Memory B cell (primary cell): ENCODE measurements around the gene ADI1.
A peak's percentile ranks its signal among the peaks of the same experiment; 100 is the strongest.

Experiments used
- ATAC-seq: fragments of 150-1000 bp; cut with Tn5 transposase; 2 replicates; pipeline ENCODE4 v1.10.0; 2021; ENCODE audit warnings: low read depth, mild to moderate bottlenecking, moderate library complexity
- DNase-seq, 2 donors: peaks; one replicate each; pipeline ENCODE4 v3.0.0; 2022; ENCODE audit warnings: low spot score in 2 of 2
- H3K27ac Mint-ChIP-seq: one replicate; pipeline ENCODE4 v1.8.0; 2022; ENCODE audit warnings: mild to moderate bottlenecking, moderate library complexity, mixed read lengths
- H3K27me3 Mint-ChIP-seq: one replicate; pipeline ENCODE4 v1.8.0; 2022; ENCODE audit warnings: mixed read lengths
- H3K36me3 Mint-ChIP-seq: one replicate; pipeline ENCODE4 v1.8.0; 2022; ENCODE audit warnings: mild to moderate bottlenecking, mixed read lengths
- H3K4me1 Mint-ChIP-seq: one replicate; pipeline ENCODE4 v1.8.0; 2022; ENCODE audit warnings: mixed read lengths
- H3K4me3 Mint-ChIP-seq: one replicate; pipeline ENCODE4 v1.8.0; 2022; ENCODE audit warnings: mild to moderate bottlenecking, moderate library complexity, mixed read lengths
- H3K9me3 Mint-ChIP-seq: one replicate; pipeline ENCODE4 v1.8.0; 2022; ENCODE audit warnings: mixed read lengths

The ADI1 gene

DNA sequence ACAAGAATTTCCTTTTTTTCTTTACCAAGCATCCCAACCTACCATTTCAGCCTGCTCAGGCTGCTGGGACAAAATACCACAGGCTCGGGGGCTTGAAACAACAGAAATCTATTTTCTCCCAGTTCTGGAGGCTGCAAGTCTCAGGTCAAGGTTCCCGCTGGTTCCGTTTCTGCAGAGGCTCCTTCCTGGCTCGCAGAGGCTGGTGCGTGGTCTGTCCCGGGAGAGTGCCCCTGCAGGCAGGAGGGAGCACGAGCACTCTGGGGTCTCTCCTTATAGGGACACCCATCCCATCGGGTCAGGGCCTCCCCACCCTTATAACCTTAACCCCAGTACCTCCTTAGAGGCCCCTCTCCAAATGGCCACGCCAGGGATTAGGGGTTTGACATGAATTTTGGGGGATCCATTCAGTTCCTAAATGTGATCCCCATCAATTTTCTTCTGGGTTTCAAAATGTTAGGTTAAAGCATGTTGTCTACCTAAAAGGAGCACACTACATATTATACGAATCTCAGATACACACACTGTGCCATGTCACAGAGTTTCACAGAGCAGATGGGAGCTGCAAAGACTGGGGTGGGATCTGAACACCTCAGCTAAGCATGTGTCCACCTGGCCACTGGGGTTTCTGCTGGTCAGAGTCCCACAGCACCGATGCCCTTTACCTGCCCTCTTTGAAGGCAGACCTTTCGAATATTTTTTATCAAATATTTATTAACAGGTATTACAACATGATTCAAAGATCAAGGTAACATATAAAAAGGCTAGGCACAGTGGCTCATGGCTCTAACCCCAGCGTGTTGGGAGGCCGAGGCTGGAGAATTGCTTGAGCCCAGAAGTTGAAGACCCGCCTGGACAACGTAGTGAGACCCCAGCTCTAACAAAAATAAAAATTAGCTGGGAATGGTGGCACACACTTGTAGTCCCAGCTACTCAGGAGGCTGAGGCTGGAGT, 17.6 kb upstream of the ADI1 start:
- H3K27me3 Mint-ChIP-seq: no peaks in the 10 kb centered on the region
- peak overlapping the region; percentile 56 for H3K27ac Mint-ChIP-seq
- H3K36me3 Mint-ChIP-seq: peaks cover 4% of the 10 kb centered on the region
- H3K4me3 Mint-ChIP-seq: peak overlapping the region; percentile 74
- peaks cover 14% of the 10 kb centered on the region for H3K4me1 Mint-ChIP-seq
- DNase-seq (no peak), ATAC-seq (peak; percentile 44)
- H3K9me3 Mint-ChIP-seq: no peaks in the 10 kb centered on the region

DNA sequence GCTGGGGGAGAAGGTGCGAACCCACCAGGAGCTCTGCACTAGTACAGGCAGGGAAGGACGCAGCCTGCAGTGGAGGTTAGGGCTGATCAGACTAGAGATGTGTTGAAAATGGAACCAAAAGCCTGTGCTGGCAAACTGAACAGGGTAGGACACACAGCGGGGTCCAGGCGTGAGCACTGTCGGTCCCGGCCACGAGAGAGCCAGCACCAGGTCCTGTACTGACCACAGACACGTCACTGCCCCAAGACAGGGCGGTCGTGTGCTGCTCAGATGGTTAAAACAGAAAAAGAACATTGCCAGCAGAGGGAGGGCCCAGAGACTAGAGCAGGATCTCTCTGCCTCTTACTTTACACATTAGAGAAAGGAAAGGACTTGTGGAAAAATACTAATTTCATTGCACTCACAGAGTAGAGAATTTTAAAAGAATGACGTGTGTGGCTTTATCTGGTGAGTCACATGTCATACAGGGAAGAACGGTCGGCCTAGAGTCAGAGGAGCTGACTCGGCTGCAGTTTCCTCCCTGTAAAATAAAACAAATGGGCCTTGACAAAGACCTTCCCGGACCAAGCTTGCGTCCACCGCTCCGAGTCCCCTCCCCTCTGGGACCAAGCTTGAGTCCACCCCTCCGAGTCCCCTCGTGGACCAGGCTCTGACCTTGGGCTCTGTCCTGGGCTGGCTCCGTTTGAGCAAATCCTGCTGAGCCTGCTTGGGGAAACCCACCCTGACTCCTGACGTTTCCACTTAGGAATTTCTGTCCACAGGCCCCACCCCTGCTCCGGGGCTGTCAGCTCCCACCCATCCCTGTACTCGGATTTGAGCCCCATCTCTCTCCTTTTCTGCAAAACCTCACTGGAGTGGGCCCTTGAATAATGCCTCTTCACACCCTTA, 16.7 kb upstream of the ADI1 start:
- Mint-ChIP-seq H3K4me3 (peak overlapping the region; percentile 74), H3K27me3 (no peaks in the 10 kb centered on the region)

DNA sequence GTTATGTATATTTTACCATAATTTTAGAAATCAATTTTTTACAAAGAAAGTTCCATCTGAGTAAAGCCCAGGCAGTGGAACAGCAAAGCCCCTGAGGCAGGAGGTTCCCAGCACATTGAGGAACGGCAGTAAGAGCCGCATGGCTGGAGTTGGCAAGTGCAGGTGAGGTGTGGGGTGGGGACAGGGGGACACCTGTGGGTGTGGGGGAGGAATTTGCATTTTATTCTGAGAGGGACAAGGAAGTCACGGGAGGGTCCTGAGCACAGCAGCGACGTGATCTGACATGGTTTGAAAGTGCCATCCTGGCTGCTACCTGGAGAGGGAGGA, 16.1 kb upstream of the ADI1 start:
- peak overlapping the region; percentile 92 for H3K27ac Mint-ChIP-seq
- DNase-seq (no peak), ATAC-seq (peak; percentile 66)
- H3K9me3 Mint-ChIP-seq: no peaks in the 10 kb centered on the region
- H3K36me3 Mint-ChIP-seq: no peaks in the 10 kb centered on the region
- H3K4me3 Mint-ChIP-seq: peak overlapping the region; percentile 73
- peaks cover 14% of the 10 kb centered on the region for H3K4me1 Mint-ChIP-seq
- no peaks in the 10 kb centered on the region for H3K27me3 Mint-ChIP-seq

More for the DNA sequence above, 16.7 kb upstream of the ADI1 start:
- H3K9me3 Mint-ChIP-seq: no peaks in the 10 kb centered on the region
- no peak for DNase-seq
- peak; percentile 64 for ATAC-seq
- peak overlapping the region; percentile 92 for H3K27ac Mint-ChIP-seq
- H3K4me1 Mint-ChIP-seq: peaks cover 14% of the 10 kb centered on the region
- no peaks in the 10 kb centered on the region for H3K36me3 Mint-ChIP-seq

DNA sequence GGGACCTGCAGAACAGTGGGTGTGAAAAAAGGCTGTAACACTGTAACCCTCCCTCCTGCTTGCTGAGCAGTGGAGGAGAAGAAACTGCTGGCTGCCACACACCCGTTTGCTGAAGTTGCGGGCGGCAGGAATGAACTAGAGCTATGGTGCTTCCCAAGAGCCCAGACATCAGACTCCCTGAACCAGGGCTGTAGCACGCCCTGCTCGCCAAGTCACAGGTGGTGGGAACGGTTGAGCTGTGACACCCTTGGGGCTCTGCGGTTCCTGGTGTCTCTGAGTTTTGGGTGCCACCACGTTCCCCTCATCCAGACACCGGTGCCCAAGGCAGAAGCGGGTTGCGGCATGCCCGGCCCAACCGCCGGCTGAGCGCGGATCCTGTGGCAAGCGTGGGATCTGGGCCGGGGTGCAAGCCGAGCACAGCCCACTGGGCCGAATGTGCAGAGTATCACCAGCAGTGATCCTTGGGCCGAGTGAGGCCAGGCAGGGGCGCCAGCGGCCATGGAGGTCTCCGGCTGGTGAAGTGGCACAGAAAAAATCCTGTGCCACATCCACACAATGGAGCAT, 15.0 kb upstream of the ADI1 start:
- Mint-ChIP-seq H3K36me3 (no peaks in the 10 kb centered on the region), H3K27me3 (no peaks in the 10 kb centered on the region), H3K4me1 (peaks cover 14% of the 10 kb centered on the region), H3K27ac (no peak overlapping the region), H3K4me3 (no peak overlapping the region), H3K9me3 (no peaks in the 10 kb centered on the region)
- ATAC-seq: no peak
- no peak for DNase-seq

DNA sequence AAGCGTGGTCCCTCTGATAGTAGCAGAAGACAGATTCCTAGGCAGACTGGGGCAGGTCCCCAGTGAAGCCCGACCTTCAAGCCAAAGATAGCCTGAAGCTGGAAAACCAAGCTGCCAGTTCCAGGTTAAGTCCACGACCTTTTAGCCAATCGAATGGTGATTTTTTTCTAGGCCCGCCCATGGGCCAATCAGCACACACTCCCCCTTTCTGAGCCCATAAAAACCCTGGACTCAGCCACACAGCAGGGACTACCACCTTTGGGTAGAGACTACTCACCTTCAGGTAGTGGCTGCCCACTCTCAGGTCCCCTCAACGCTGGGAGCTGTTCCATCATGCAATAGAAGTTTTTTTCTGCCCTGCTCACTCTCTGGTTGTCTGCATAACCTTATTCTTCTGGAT, 14.5 kb upstream of the ADI1 start:
- no peak overlapping the region for H3K27ac Mint-ChIP-seq

DNA sequence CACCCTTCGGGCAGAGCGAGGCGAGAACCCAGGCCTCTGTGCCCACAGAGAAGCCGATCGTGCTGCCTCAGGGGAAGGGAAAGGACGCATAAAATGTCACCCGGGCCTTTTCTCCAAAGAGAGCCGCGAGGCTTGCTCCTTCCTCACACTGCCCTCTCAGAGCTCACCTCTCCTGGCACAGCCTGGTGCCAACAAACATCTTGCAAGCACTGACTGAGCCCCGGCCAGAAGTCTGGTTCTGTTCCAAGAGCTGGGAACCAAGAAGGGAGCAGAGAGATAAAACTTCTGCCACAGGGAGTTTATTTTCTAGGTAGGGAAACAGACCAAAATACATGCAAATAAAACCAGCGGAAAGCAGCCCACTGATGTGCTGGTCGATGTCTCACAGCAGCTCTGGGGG, 13.6 kb upstream of the ADI1 start:
- ATAC-seq: no peak
- Mint-ChIP-seq H3K27me3 (no peaks in the 10 kb centered on the region), H3K4me3 (no peak overlapping the region), H3K36me3 (no peaks in the 10 kb centered on the region), H3K27ac (no peak overlapping the region), H3K4me1 (peaks cover 14% of the 10 kb centered on the region), H3K9me3 (no peaks in the 10 kb centered on the region)
- DNase-seq: no peak

More for the DNA sequence above, 14.5 kb upstream of the ADI1 start:
- Mint-ChIP-seq H3K9me3 (no peaks in the 10 kb centered on the region), H3K4me3 (no peak overlapping the region), H3K4me1 (peaks cover 14% of the 10 kb centered on the region), H3K27me3 (no peaks in the 10 kb centered on the region), H3K36me3 (no peaks in the 10 kb centered on the region)
- DNase-seq (no peak), ATAC-seq (no peak)

DNA sequence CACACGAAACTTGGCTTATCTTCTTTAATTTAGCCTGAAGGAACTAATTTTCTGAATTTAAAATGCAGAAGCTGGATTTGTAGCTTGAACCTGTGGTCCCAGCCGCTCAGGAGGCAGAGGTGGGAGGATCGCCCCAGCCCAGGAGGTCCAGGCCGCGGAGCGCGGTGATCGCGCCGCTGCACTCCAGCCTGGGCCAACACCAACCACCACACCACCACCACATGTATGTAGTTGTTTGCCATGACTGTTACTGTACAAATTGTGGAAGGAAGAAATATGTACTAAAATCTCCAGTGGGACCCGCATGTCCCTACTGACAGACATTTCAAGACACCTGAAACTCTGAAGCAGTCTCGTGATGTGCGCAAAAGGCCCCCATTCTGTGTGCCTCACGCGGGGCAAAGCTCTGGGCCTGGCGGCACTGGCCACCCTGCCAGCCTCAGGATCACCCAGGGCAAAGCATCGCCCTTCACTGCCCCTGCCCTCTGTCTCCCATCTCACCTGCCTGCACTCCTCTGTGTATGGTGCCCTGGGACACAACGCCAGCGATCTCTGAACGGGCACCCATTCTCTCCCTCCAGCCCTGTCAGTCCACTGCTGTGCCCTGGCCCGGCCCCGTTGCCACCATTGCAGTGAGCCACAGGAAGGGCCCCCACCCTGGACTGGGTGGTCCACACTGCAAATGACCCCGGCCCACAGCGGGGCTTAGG, 10.1 kb upstream of the ADI1 start:
- Mint-ChIP-seq H3K9me3 (no peaks in the 10 kb centered on the region), H3K27ac (no peak overlapping the region), H3K36me3 (no peaks in the 10 kb centered on the region), H3K4me3 (no peak overlapping the region), H3K27me3 (no peaks in the 10 kb centered on the region), H3K4me1 (no peaks in the 10 kb centered on the region)
- DNase-seq (no peak), ATAC-seq (no peak)

DNA sequence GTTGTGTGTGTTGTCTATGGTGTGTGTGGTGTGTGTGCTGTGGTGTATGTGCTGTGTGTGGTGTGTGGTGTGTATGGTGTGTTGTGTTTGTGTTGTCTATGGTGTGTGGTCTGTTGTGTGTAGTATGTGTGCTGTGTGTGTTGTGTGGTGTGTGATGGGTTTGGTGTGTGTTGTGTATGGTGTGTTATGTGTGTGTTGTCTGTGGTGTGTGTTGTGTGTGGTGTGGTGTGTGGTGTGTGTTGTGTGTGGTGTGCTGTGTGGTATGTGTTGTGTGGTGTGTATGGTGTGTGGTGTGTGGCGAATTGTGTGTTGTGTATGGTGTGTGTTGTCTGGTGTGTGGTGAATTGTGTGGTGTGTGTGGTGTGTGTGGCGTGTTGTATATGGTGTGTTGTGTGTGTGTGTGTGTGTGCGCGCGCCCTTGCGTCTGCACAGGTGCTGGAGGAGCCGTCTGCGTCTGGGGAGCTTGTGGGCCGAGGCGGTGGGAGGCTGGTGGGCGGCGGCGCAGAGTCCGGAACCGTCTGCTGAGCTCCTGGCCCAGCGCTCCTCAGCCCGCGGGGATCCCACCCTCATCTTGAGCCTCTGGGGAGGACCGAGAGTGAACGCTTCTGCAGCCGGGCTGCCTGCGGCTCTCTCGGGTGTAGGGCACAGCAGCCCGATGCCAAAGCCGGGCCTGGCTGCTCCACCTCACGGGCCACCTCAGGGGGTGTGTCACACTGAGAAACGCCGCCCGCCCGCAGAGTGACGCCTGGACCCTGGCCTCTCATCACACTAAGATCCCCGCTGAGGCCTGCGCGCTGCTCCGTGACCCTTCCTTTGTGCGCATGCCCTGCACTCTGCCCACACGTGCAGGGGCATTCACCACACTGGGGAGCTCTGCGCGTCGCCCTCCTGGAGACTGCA, 8.8 kb upstream of the ADI1 start:
- H3K27ac Mint-ChIP-seq: no peak overlapping the region
- no peak overlapping the region for H3K4me3 Mint-ChIP-seq
- ATAC-seq (no peak), DNase-seq (no peak)
- H3K4me1 Mint-ChIP-seq: no peaks in the 10 kb centered on the region
- H3K9me3 Mint-ChIP-seq: no peaks in the 10 kb centered on the region
- H3K27me3 Mint-ChIP-seq: no peaks in the 10 kb centered on the region
- H3K36me3 Mint-ChIP-seq: no peaks in the 10 kb centered on the region

DNA sequence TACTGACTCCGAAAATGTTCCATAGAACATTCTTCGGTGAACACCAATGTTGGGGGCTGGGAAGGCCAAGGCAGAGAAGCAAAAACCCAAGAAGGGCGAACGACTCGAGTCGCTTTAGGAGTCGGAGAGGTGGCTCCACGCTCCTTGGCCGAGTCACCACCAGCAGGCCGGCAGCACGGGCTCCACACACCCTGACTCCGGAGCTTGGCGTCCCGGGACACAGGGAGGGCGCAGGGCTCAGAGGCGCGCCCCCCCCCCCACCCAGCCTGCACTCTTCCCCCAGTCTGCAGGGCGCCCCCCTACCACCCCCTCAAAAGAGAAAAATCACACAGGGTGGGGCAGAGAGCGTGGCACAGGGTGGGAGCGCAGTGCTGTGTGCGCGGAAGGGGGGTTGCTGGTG, 7.5 kb upstream of the ADI1 start:
- Mint-ChIP-seq H3K4me3 (no peak overlapping the region), H3K27ac (no peak overlapping the region), H3K36me3 (no peaks in the 10 kb centered on the region), H3K9me3 (no peaks in the 10 kb centered on the region), H3K4me1 (peaks cover 1% of the 10 kb centered on the region), H3K27me3 (no peaks in the 10 kb centered on the region)
- DNase-seq: no peak
- no peak for ATAC-seq

DNA sequence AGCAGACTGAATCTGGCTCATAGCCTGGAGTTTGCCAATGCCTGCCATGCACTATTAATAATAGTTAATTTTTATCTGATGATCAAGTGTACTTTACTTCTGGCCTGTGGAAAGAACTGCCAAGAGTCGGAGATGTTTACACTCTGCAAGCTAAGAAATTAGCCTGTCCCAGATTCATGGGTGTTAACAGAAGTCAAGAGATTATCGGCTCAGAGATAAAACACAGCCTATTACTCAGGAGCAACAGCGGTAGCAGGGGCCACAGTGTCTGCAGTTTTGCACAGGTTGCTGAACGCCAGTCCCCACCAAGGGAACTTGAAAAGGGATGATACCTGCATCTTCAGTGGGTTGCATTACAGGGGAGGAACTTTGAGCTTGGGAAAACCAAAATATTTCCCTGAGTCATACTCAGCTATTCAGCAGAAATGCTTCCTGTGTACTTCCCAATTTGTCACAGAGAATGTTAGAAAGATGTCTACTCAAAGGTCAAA, 4.3 kb upstream of the ADI1 start:
- H3K36me3 Mint-ChIP-seq: peaks cover 9% of the 10 kb centered on the region
- H3K4me1 Mint-ChIP-seq: peaks cover 20% of the 10 kb centered on the region
- no peak for DNase-seq
- H3K4me3 Mint-ChIP-seq: no peak overlapping the region
- H3K27me3 Mint-ChIP-seq: no peaks in the 10 kb centered on the region
- no peak overlapping the region for H3K27ac Mint-ChIP-seq
- no peaks in the 10 kb centered on the region for H3K9me3 Mint-ChIP-seq
- no peak for ATAC-seq

DNA sequence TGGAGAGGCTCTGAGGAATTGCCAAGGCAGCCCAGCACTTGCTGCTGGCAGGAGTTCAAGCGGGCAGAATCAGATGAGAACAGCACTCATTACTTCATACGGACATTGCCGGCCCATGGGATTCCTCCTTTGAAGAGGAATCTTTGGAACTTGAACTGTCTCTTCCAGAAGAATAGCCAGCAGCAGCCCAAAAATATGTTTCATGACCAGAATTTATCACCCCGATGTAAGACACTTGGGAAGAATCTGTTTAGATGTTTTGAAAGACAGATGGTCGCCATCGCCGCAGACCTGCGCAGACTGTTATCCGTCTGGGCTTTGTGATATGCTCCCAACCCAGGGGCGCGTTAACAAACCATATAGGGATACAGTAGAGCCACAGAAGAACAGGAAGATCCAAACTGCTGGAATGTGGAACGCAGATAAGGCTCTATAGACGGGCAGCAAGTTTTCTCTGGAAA, 3.7 kb upstream of the ADI1 start:
- H3K4me3 Mint-ChIP-seq: no peak overlapping the region
- peaks cover 22% of the 10 kb centered on the region for H3K4me1 Mint-ChIP-seq
- no peaks in the 10 kb centered on the region for H3K9me3 Mint-ChIP-seq
- peaks cover 9% of the 10 kb centered on the region for H3K36me3 Mint-ChIP-seq
- no peak for ATAC-seq
- H3K27me3 Mint-ChIP-seq: no peaks in the 10 kb centered on the region
- no peak overlapping the region for H3K27ac Mint-ChIP-seq
- no peak for DNase-seq

DNA sequence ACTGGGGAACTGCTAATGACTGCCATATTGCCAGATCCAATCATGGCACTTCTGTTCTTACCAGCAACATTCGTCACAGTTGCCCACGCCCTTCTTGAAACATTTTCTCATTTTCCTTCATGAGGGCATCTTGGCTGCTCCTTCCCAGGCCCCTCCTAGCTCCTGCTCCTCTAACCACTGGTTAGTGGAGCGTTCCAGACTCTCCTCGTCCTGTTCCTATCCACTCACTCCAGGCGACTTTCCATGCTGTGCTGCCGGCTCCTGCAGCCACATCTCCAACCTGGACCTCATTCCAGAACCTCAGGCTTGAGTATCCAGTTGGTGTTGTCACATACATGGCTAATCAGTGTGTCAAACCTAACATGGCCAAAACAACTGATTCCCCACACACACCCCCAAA, 1.3 kb upstream of the ADI1 start:
- Mint-ChIP-seq H3K9me3 (peaks cover 2% of the 10 kb centered on the region), H3K4me3 (peak overlapping the region; percentile 86), H3K36me3 (peaks cover 13% of the 10 kb centered on the region), H3K4me1 (peaks cover 24% of the 10 kb centered on the region), H3K27ac (peak overlapping the region; percentile 65), H3K27me3 (no peaks in the 10 kb centered on the region)
- ATAC-seq (no peak), DNase-seq (no peak)
